Liver (tissue), 9 donors: ENCODE data around the gene CDK16. TPM values are rescaled to one million over a fixed set of nuclear protein-coding genes. Genes with fewer than 3 reads are reported as not detected.

ENCODE experiments used
- DNase-seq: peaks from one replicate; pipeline ENCODE4 v3.0.0-alpha.2; 2017; ENCODE audit warnings: low spot score
- H3K27ac ChIP-seq, 2 donors: one replicate each; pipeline ENCODE4 v1.7.0; 2013; ENCODE audit warnings: inconsistent platforms in 2 of 2, low read length in 2 of 2, control low read depth in 1 of 2, low read depth in 1 of 2, mild to moderate bottlenecking in 1 of 2
- H3K27me3 ChIP-seq, 4 donors: one replicate each; pipeline versions ENCODE4 v1.6.1 to v1.7.0; 2013; ENCODE audit warnings: low read length in 3 of 4, inconsistent platforms in 1 of 4, mild to moderate bottlenecking in 1 of 4, moderate library complexity in 1 of 4; ENCODE audit not compliant: control insufficient read depth in 4 of 4, insufficient read depth in 4 of 4
- H3K36me3 ChIP-seq, 4 donors: one replicate each; pipeline versions ENCODE4 v1.6.1 to v1.7.0; 2013; ENCODE audit warnings: low read length in 3 of 4, mild to moderate bottlenecking in 3 of 4, low read depth in 1 of 4, moderate library complexity in 1 of 4; ENCODE audit not compliant: control insufficient read depth in 4 of 4, insufficient read depth in 3 of 4
- H3K4me1 ChIP-seq, 4 donors: one replicate each; pipeline versions ENCODE4 v1.6.1 to v1.7.0; 2013; ENCODE audit warnings: low read length in 3 of 4, mild to moderate bottlenecking in 3 of 4, moderate library complexity in 1 of 4; ENCODE audit not compliant: control insufficient read depth in 4 of 4, insufficient read depth in 4 of 4
- H3K4me3 ChIP-seq, 3 donors: one replicate each; pipeline versions ENCODE4 v1.6.1 to v1.7.0; 2013; ENCODE audit warnings: low read length in 3 of 3, control low read depth in 1 of 3, low read depth in 1 of 3, mild to moderate bottlenecking in 1 of 3
- H3K9ac ChIP-seq, 2 donors: one replicate each; pipeline ENCODE4 v1.7.0; 2013; ENCODE audit warnings: low read length in 2 of 2, mild to moderate bottlenecking in 2 of 2, moderate library complexity in 2 of 2, control low read depth in 1 of 2, low read depth in 1 of 2
- H3K9me3 ChIP-seq, 4 donors: one replicate each; pipeline versions ENCODE4 v1.6.1 to v1.7.0; 2013; ENCODE audit warnings: low read length in 3 of 4; ENCODE audit not compliant: control insufficient read depth in 4 of 4
- ATF3 ChIP-seq: IDR thresholded peaks from 2 replicates; pipeline ENCODE4 v1.6.1; 2016; ENCODE audit warnings: antibody characterized with exemption
- CTCF ChIP-seq: fragments of 150-350 bp; IDR thresholded peaks from 2 replicates; pipeline ENCODE4 v1.5.1; 2017; ENCODE audit warnings: improper control_type of control experiment, low read depth, low read length; ENCODE audit not compliant: missing input control
- EGR1 ChIP-seq, 2 donors: IDR thresholded peaks; 2 replicates each; pipeline ENCODE4 v1.6.1; 2016 to 2018; ENCODE audit warnings: antibody characterized with exemption in 2 of 2, low read depth in 2 of 2
- FOXA1 ChIP-seq: IDR thresholded peaks from 2 replicates; pipeline ENCODE4 v1.6.1; 2016; ENCODE audit warnings: antibody characterized with exemption
- FOXA2 ChIP-seq: IDR thresholded peaks from 2 replicates; pipeline ENCODE4 v1.6.1; 2016; ENCODE audit warnings: antibody characterized with exemption
- GABPA ChIP-seq, 2 donors: IDR thresholded peaks in 1 of 2; conservative IDR thresholded peaks in 1 of 2; 2 replicates each; pipeline ENCODE4 v1.6.1; 2016; ENCODE audit warnings: antibody characterized with exemption in 2 of 2, mild to moderate bottlenecking in 1 of 2, moderate library complexity in 1 of 2
- HNF4A ChIP-seq, 2 donors: conservative IDR thresholded peaks; 2 replicates each; pipeline ENCODE4 v1.6.1; 2016; ENCODE audit warnings: antibody characterized with exemption in 2 of 2, mild to moderate bottlenecking in 2 of 2
- HNF4G ChIP-seq: IDR thresholded peaks from 2 replicates; pipeline ENCODE4 v1.6.1; 2016; ENCODE audit warnings: antibody characterized with exemption
- JUND ChIP-seq, 2 donors: IDR thresholded peaks; 2 replicates each; pipeline ENCODE4 v1.6.1; 2016; ENCODE audit warnings: antibody characterized with exemption in 2 of 2
- MAX ChIP-seq: IDR thresholded peaks from 2 replicates; pipeline ENCODE4 v1.6.1; 2016; ENCODE audit warnings: antibody characterized with exemption
- NR2F2 ChIP-seq: IDR thresholded peaks from 2 replicates; pipeline ENCODE4 v1.6.1; 2016; ENCODE audit warnings: antibody characterized with exemption
- RAD21 ChIP-seq, 2 donors: IDR thresholded peaks; 2 replicates each; pipeline ENCODE4 v1.6.1; 2016; ENCODE audit warnings: antibody characterized with exemption in 2 of 2, mild to moderate bottlenecking in 2 of 2
- REST ChIP-seq: IDR thresholded peaks from 2 replicates; pipeline ENCODE4 v1.6.1; 2016; ENCODE audit warnings: antibody characterized with exemption, mild to moderate bottlenecking
- RXRA ChIP-seq, 2 donors: IDR thresholded peaks; 2 replicates each; pipeline ENCODE4 v1.6.1; 2017 to 2018; ENCODE audit warnings: antibody characterized with exemption in 2 of 2, mild to moderate bottlenecking in 1 of 2
- SP1 ChIP-seq: IDR thresholded peaks from 2 replicates; pipeline ENCODE4 v1.6.1; 2018; ENCODE audit warnings: antibody characterized with exemption, mild to moderate bottlenecking
- TAF1 ChIP-seq: conservative IDR thresholded peaks from 2 replicates; pipeline ENCODE4 v1.6.1; 2016; ENCODE audit warnings: antibody characterized with exemption, mild to moderate bottlenecking
- YY1 ChIP-seq: IDR thresholded peaks from 2 replicates; pipeline ENCODE4 v1.6.1; 2016; ENCODE audit warnings: antibody characterized with exemption, mild to moderate bottlenecking
- ZBTB33 ChIP-seq: IDR thresholded peaks from 2 replicates; pipeline ENCODE4 v1.6.1; 2016; ENCODE audit warnings: antibody characterized with exemption
- WGBS: extraction: QIAGEN DNeasy Blood & Tissue Kit; methylation state at CpG from one replicate; pipeline ENCODE4 v1.1.7; 2013; 5-methylcytosine and 5-hydroxymethylcytosine counted together
- polyA plus RNA-seq, 2 donors: library from polyadenylated mRNA; stranded (reverse) in 1 of 2; unstranded in 1 of 2; fragments of 200-250 nt in 1 of 2; fragments of >200 nt in 1 of 2; fragmentation: Nextera tagmentation in 1 of 2; extraction: Ambion mirVana in 1 of 2; gene quantifications; one replicate each; pipeline versions ENCODE4 v1.2.1 to v1.2.3, GENCODE V29; 2013 to 2015
- total RNA-seq, 2 donors: library from RNA; depleted of rRNA; stranded (reverse); fragments of >200 nt; gene quantifications; one replicate each; pipeline ENCODE4 v1.2.3, GENCODE V29; 2014
- donor health status: healthy.
- donor health status: healthy.
- donor health status: healthy.
- donor health status: healthy.
- donor health status: healthy.

Gene CDK16
- total and polyA plus RNA-seq, 4 donors = 10.8 to 31.1 (median 19.9) TPM

- Histone ChIP-seq H3K4me1 (no peaks in the 10 kb centered on the region), H3K36me3 (peaks cover 7 to 62% (median 13%) of the 10 kb centered on the region in 4 donors)
- no peak for DNase-seq
Measured at GRCh38 chrX:47179928-47180255, 38.6 kb upstream of the CDK16 start.

GRCh38 chrX:47180346-47180745 lies 38.1 kb upstream of the CDK16 start:
- TF ChIP-seq MAX (no peak), SP1 (no peak), FOXA2 (no peak), CTCF (no peak), ATF3 (no peak), HNF4A (conservative IDR thresholded peaks at IDR 0.05) (no peak), JUND (IDR thresholded peaks at IDR 0.05) (no peak), REST (no peak), FOXA1 (no peak), ZBTB33 (no peak), NR2F2 (no peak), GABPA (IDR thresholded peaks at IDR 0.05 in 1 of 2, conservative IDR thresholded peaks at IDR 0.05 in 1 of 2) (no peak), YY1 (no peak), EGR1 (IDR thresholded peaks at IDR 0.05; ENCODE audit: low read depth in 2 of 2) (no peak), TAF1 (no peak), RXRA (IDR thresholded peaks at IDR 0.05) (no peak), RAD21 (IDR thresholded peaks at IDR 0.05) (no peak), HNF4G (no peak)
- 97% methylated on average over 8 of the region's 8 CpGs for WGBS
- Histone ChIP-seq H3K27ac (no peak overlapping the region), H3K27me3 (no peaks in the 10 kb centered on the region), H3K4me3 (no peak overlapping the region), H3K9me3 (no peaks in the 10 kb centered on the region), H3K36me3 (peaks cover 7 to 66% (median 12%) of the 10 kb centered on the region in 4 donors), H3K4me1 (no peaks in the 10 kb centered on the region), H3K9ac (no peak overlapping the region)
- DNase-seq = no peak

More at GRCh38 chrX:47179928-47180255, 38.6 kb upstream of the CDK16 start:
- no peaks in the 10 kb centered on the region for H3K9me3 ChIP-seq
- H3K27ac ChIP-seq = no peak overlapping the region
- no peak overlapping the region for H3K9ac ChIP-seq
- TF ChIP-seq RXRA (IDR thresholded peaks at IDR 0.05) (no peak), YY1 (no peak), EGR1 (IDR thresholded peaks at IDR 0.05; ENCODE audit: low read depth in 2 of 2) (no peak), RAD21 (IDR thresholded peaks at IDR 0.05) (no peak), CTCF (no peak)
- 97% methylated on average over 18 of the region's 18 CpGs for WGBS
- no peak overlapping the region for H3K4me3 ChIP-seq
- no peaks in the 10 kb centered on the region for H3K27me3 ChIP-seq
